HCEC 1CT (cell line): ENCODE data around the gene PTPN7.
A peak's percentile ranks its signal among the peaks of the same experiment; 100 is the strongest.
"Not testable (repeated sequence)": the region's sequence is repeated elsewhere in the genome, so short reads cannot be mapped to it uniquely, and the experiment has no call there.

ENCODE experiments used
- DNase-seq: peaks from one replicate; pipeline ENCODE4 v3.0.0-alpha.2; 2017

Gene PTPN7

GRCh38 chr1:202160377-202160940 lies at the start of gene PTPN7:
Gene PTPN7 (minus strand): TSS chr1:202160602. CDS start chr1:202159402, 1,200 bp downstream.
- no peak for DNase-seq

GRCh38 chr1:202208351-202208857 lies 48.0 kb upstream of the PTPN7 start:
- no peak for DNase-seq

- DNase-seq, result peak; percentile 29
Measured at GRCh38 chr1:202207292-202207691, 46.9 kb upstream of the PTPN7 start.

GRCh38 chr1:202205523-202206190 lies 45.3 kb upstream of the PTPN7 start:
- DNase-seq, result no peak

- no peak for DNase-seq
Measured at GRCh38 chr1:202204065-202204464, 43.7 kb upstream of the PTPN7 start.

- no peak for DNase-seq
Measured at GRCh38 chr1:202203238-202204039, 43.0 kb upstream of the PTPN7 start.

GRCh38 chr1:202202500-202203168 lies 42.2 kb upstream of the PTPN7 start:
- no peak for DNase-seq

- DNase-seq, result no peak
Measured at GRCh38 chr1:202201971-202202370, 41.6 kb upstream of the PTPN7 start.

GRCh38 chr1:202201266-202201665 lies 40.9 kb upstream of the PTPN7 start:
- DNase-seq, result no peak

- no peak for DNase-seq
Measured at GRCh38 chr1:202200669-202201068, 40.3 kb upstream of the PTPN7 start.

- no peak for DNase-seq
Measured at GRCh38 chr1:202200112-202200548, 39.7 kb upstream of the PTPN7 start.

GRCh38 chr1:202199040-202199889 lies 38.9 kb upstream of the PTPN7 start:
- DNase-seq, result no peak

- DNase-seq, result no peak
Measured at GRCh38 chr1:202198366-202198724, 37.9 kb upstream of the PTPN7 start.

- DNase-seq, result no peak
Measured at GRCh38 chr1:202197653-202198365, 37.4 kb upstream of the PTPN7 start.

GRCh38 chr1:202194328-202194648 lies 33.9 kb upstream of the PTPN7 start:
- DNase-seq, result no peak

- no peak for DNase-seq
Measured at GRCh38 chr1:202193614-202194327, 33.4 kb upstream of the PTPN7 start, which contains the start of gene LGR6. Gene LGR6 (plus strand): TSS chr1:202193799. CDS start chr1:202193990, 191 bp downstream.

GRCh38 chr1:202192770-202193613 lies 32.6 kb upstream of the PTPN7 start:
- no peak for DNase-seq

- not testable (repeated sequence) for DNase-seq
Measured at GRCh38 chr1:202191391-202191790, 31.0 kb upstream of the PTPN7 start.

- DNase-seq, result no peak
Measured at GRCh38 chr1:202189918-202190715, 29.7 kb upstream of the PTPN7 start.
